GM23248 (cell line): ENCODE results near the gene HOXC13. TPM values are rescaled to one million over a fixed set of nuclear protein-coding genes. Genes with fewer than 3 reads are reported as not detected.
A peak's percentile ranks its signal among the peaks of the same experiment; 100 is the strongest.

Experiments
- DNase-seq: peaks from one replicate; pipeline ENCODE4 v3.0.0-alpha.2; 2015
- H2AFZ ChIP-seq: fragments of 200-600 bp; sonication (generic); 2 replicates; pipeline ENCODE4 v1.6.1; 2016; ENCODE audit warnings: antibody characterized with exemption
- H3F3A ChIP-seq: fragments of 200-600 bp; sonication (generic); 2 replicates; pipeline ENCODE4 v1.6.1; 2016; ENCODE audit warnings: mild to moderate bottlenecking, antibody characterized with exemption, mixed run types; ENCODE audit not compliant: insufficient read depth
- H3K27ac ChIP-seq: fragments of 200-600 bp; sonication (generic); 2 replicates; pipeline ENCODE4 v1.5.1; 2016; ENCODE audit warnings: mild to moderate bottlenecking
- H3K27me3 ChIP-seq: fragments of 200-600 bp; sonication (generic); replicated peaks from 2 replicates; pipeline ENCODE4 v1.6.1; 2016; ENCODE audit warnings: mild to moderate bottlenecking; ENCODE audit not compliant: insufficient read depth
- H3K36me3 ChIP-seq: fragments of 200-600 bp; sonication (generic); 2 replicates; pipeline ENCODE4 v1.6.1; 2016; ENCODE audit warnings: low read depth, mild to moderate bottlenecking
- H3K4me1 ChIP-seq: fragments of 200-600 bp; sonication (generic); 2 replicates; pipeline ENCODE4 v1.6.1; 2016; ENCODE audit warnings: mild to moderate bottlenecking; ENCODE audit not compliant: insufficient read depth
- H3K4me2 ChIP-seq: fragments of 200-600 bp; sonication (generic); one replicate; pipeline ENCODE4 v1.6.1; 2016; ENCODE audit warnings: mild to moderate bottlenecking; ENCODE audit not compliant: unreplicated experiment
- H3K4me3 ChIP-seq: fragments of 200-600 bp; sonication (generic); 2 replicates; pipeline ENCODE4 v1.5.1; 2016; ENCODE audit warnings: mild to moderate bottlenecking
- H3K79me2 ChIP-seq: fragments of 200-600 bp; sonication (generic); 2 replicates; pipeline ENCODE4 v1.6.1; 2016; ENCODE audit warnings: mild to moderate bottlenecking; ENCODE audit not compliant: insufficient read depth
- H3K9ac ChIP-seq: fragments of 200-600 bp; sonication (generic); 2 replicates; pipeline ENCODE4 v1.6.1; 2016; ENCODE audit warnings: mild to moderate bottlenecking
- H3K9me2 ChIP-seq: fragments of 200-600 bp; sonication (generic); 2 replicates; pipeline ENCODE4 v1.6.1; 2016; ENCODE audit warnings: mixed run types, mild to moderate bottlenecking, moderate library complexity; ENCODE audit not compliant: insufficient read depth
- H3K9me3 ChIP-seq: fragments of 200-600 bp; sonication (generic); one replicate; pipeline ENCODE4 v1.6.1; 2017; ENCODE audit warnings: low read depth
- H4K20me1 ChIP-seq: fragments of 200-600 bp; sonication (generic); 2 replicates; pipeline ENCODE4 v1.6.0; 2016; ENCODE audit not compliant: insufficient read depth
- EZH2 ChIP-seq: fragments of 200-600 bp; sonication (generic); IDR thresholded peaks from 2 replicates; pipeline ENCODE4 v1.6.1; 2018; ENCODE audit warnings: antibody characterized with exemption, mild to moderate bottlenecking; ENCODE audit not compliant: insufficient read depth, poor library complexity, severe bottlenecking
- EZH2phosphoT487 ChIP-seq: fragments of 200-600 bp; sonication (generic); IDR thresholded peaks from 2 replicates; pipeline ENCODE4 v1.6.1; 2018; ENCODE audit warnings: antibody characterized with exemption, moderate library complexity, mild to moderate bottlenecking, low read depth; ENCODE audit not compliant: insufficient read depth
- WGBS, 2 experiments: methylation state at CpG; one replicate each; pipeline ENCODE4 v1.1.6; 2015 to 2017; ENCODE audit warnings: low lambda C conversion rate in 2 of 2, low coverage in 1 of 2; ENCODE audit errors: missing lambda C conversion rate in 2 of 2; 5-methylcytosine and 5-hydroxymethylcytosine counted together
- in situ Hi-C: fragments of 300-500 bp; cut with MboI; formaldehyde crosslinking; loops from 2 replicates; pipeline ENCODE4 v1.15.0; 2020
- polyA plus RNA-seq: library from polyadenylated mRNA; unstranded; fragments of >200 nt; fragmentation: Nextera tagmentation; extraction: Ambion mirVana; gene quantifications from 2 replicates; pipeline ENCODE4 v1.2.1, GENCODE V29; 2016
- total RNA-seq: library from RNA; depleted of rRNA; stranded (reverse); fragments of >200 nt; shearing (Covaris generic); gene quantifications from 2 replicates; pipeline ENCODE4 v1.2.3, GENCODE V29; 2014

Gene HOXC13
- total and polyA plus RNA-seq, 2 experiments from 2014 or later = not detected

DNA sequence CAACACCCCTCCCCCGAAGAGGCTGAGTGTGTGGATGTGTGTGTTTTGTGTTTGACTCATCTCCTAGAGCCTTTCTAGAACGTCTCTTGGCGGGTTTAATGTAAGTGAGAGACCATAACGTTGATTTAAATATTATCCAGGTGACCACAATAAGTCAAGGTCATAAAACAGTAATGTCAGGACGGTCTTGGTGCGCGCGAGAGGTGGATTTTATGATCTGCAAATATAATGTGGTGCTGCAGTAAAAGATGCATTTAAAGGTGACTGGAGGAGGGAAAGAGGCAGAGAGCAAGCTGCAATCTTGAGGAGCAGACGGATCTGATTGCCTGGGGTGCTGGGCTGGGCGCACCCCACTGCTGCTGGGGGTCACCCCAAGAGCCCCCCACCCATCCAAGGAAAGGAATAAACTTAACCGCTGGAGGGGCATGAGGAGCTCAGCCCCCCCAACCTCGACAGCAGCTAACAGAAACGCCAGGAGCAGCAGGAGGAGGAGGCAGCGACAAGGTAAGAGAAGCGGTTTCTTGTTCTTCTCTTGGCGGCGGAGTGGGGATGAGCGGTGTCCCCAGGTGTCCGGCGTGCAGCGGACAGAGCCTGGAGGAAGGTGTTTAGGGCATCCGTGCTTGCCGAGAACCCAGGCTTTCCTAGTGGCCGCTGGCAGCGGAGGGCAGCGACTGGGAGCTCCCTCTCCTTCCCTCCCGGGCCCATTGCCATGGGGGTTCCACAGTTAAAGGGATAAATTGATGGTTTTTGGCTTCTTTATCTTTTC is 51.9 kb downstream of the HOXC13 start:
- DNase-seq = peak; percentile 56
- 7 to 10% methylated on average over 27 of the region's 27 CpGs for WGBS, 2 experiments
- H3K27ac ChIP-seq = no peak overlapping the region
- H3K4me1 ChIP-seq = peaks cover 21% of the 10 kb centered on the region
- no peaks in the 10 kb centered on the region for H3F3A ChIP-seq
- no peaks in the 10 kb centered on the region for H3K9me3 ChIP-seq
- 0 out of 2 replicates have a peak overlapping the region, but pooled peaks have one; percentile 0 for H2AFZ ChIP-seq
- H3K9me2 ChIP-seq = no peaks in the 10 kb centered on the region
- no peaks in the 10 kb centered on the region for H3K36me3 ChIP-seq
- H3K79me2 ChIP-seq = no peaks in the 10 kb centered on the region
- H3K4me2 ChIP-seq = peak overlapping the region; percentile 7
- peaks cover 93% of the 10 kb centered on the region for H3K27me3 ChIP-seq
- H4K20me1 ChIP-seq = no peaks in the 10 kb centered on the region
- no peak overlapping the region for H3K4me3 ChIP-seq
- H3K9ac ChIP-seq = no peak overlapping the region
- in situ Hi-C loops = no loop called here
- TF ChIP-seq EZH2phosphoT487 (0 out of 2 replicates have a peak, but pooled peaks have one; percentile 58), EZH2 (peak; percentile 43)

DNA sequence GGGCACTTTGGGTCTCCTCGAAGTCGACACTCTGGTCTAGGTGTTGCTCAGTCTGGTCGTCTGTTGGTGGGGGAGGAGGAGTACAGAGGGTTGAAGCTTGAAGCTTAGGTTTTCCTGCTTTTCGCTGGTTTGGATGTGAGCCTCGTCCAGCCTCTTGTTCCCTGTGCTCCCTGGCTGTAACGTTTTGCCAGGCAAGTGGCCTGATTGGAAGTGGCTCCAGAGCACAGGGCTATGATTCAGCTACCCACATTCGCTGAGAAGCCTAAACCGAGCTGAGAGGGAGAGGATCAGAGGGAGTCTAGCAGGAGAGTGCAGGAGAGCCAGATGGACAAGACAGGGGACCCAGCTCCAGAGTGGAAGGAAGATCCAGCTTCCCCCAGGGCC is 52.4 kb downstream of the HOXC13 start:
- no peaks in the 10 kb centered on the region for H3F3A ChIP-seq
- H3K9ac ChIP-seq = no peak overlapping the region
- TF ChIP-seq EZH2 (no peak), EZH2phosphoT487 (no peak)
- 0 out of 2 replicates have a peak overlapping the region, but pooled peaks have one; percentile 0 for H2AFZ ChIP-seq
- in situ Hi-C loops = no loop called here
- no peaks in the 10 kb centered on the region for H3K9me3 ChIP-seq
- H3K9me2 ChIP-seq = no peaks in the 10 kb centered on the region
- no peak overlapping the region for H3K4me3 ChIP-seq
- peaks cover 15% of the 10 kb centered on the region for H3K4me1 ChIP-seq
- peak overlapping the region; percentile 7 for H3K4me2 ChIP-seq
- H3K27me3 ChIP-seq = peaks cover 87% of the 10 kb centered on the region
- H3K79me2 ChIP-seq = no peaks in the 10 kb centered on the region
- DNase-seq = peak; percentile 76
- WGBS, 2 experiments = 13 to 19% methylated on average over 8 of the region's 8 CpGs
- H4K20me1 ChIP-seq = no peaks in the 10 kb centered on the region
- H3K27ac ChIP-seq = no peak overlapping the region
- no peaks in the 10 kb centered on the region for H3K36me3 ChIP-seq

GRCh38 chr12:53992377-53992889 is 53.8 kb downstream of the HOXC13 start:
- Histone ChIP-seq H3K9me2 (no peaks in the 10 kb centered on the region), H3K4me2 (no peak overlapping the region), H3K9ac (no peak overlapping the region), H3K27me3 (peaks cover 73% of the 10 kb centered on the region), H2AFZ (no peak overlapping the region), H3F3A (no peaks in the 10 kb centered on the region), H3K4me1 (peaks cover 9% of the 10 kb centered on the region), H3K36me3 (no peaks in the 10 kb centered on the region), H3K9me3 (no peaks in the 10 kb centered on the region), H3K4me3 (no peak overlapping the region), H3K79me2 (no peaks in the 10 kb centered on the region), H4K20me1 (no peaks in the 10 kb centered on the region), H3K27ac (no peak overlapping the region)
- TF ChIP-seq EZH2phosphoT487 (no peak), EZH2 (no peak)
- 57 to 64% methylated on average over 5 to 7 of the region's 7 CpGs for WGBS, 2 experiments
- in situ Hi-C loops = no loop called here
- DNase-seq = no peak

DNA sequence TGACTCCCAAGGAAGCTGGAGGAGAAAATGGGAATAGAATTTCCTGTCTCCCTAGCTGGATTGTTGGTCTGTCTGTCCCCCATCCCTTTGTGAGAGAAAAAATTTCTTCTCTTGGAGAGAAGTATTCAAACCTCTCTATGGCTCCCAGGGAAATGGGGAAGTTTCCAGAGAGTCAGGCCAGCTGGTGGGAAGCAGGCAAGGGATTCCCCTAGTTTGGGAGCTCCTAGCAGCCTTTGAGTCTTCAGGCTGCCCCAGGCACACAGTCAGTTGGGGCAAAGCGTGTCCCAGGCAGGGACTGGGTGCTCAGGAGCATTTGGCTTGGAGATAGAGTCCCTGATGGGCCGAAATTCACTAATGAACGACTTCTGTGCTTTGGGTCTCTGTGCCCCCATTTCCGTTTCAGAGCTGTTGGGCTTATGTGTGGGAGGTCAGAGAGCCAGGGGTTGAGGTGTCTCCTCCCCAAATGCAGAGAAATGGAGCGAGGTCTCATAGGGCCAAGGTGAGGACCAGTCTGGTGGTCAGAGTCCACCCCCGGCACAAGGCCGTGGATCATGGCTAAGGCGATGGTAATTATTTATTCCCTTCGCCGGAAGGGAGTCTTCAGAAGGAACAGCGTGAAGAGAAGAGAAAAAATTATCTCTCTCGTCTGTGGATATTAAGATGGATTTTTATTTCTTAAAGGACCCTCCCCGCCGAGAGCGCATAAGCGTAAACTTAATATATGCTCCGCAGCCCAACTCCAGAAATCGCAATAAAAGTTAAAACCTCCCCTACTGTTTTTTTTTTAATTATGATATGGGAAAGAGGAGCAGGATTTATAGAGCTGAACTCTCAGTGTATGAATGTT is 54.8 kb downstream of the HOXC13 start:
- H3K4me3 ChIP-seq = no peak overlapping the region
- no peak overlapping the region for H2AFZ ChIP-seq
- H3K36me3 ChIP-seq = no peaks in the 10 kb centered on the region
- no peaks in the 10 kb centered on the region for H3K9me2 ChIP-seq
- WGBS, 2 experiments = 55 to 64% methylated on average over 18 of the region's 18 CpGs
- H3K9me3 ChIP-seq = no peaks in the 10 kb centered on the region
- no peak overlapping the region for H3K9ac ChIP-seq
- H3K27me3 ChIP-seq = peaks cover 64% of the 10 kb centered on the region
- in situ Hi-C loops = no loop called here
- DNase-seq = no peak
- H3K79me2 ChIP-seq = no peaks in the 10 kb centered on the region
- no peaks in the 10 kb centered on the region for H3F3A ChIP-seq
- H4K20me1 ChIP-seq = no peaks in the 10 kb centered on the region
- peaks cover 9% of the 10 kb centered on the region for H3K4me1 ChIP-seq
- TF ChIP-seq EZH2phosphoT487 = no peak
- TF ChIP-seq EZH2 = no peak
- H3K27ac ChIP-seq = no peak overlapping the region
- H3K4me2 ChIP-seq = no peak overlapping the region
